ENCODE measurements around the gene PITPNB.

Gene PITPNB

GRCh38 chr22:27878541-27878940, 40.5 kb downstream of the PITPNB start:
- DNase-seq = no peak

DNA sequence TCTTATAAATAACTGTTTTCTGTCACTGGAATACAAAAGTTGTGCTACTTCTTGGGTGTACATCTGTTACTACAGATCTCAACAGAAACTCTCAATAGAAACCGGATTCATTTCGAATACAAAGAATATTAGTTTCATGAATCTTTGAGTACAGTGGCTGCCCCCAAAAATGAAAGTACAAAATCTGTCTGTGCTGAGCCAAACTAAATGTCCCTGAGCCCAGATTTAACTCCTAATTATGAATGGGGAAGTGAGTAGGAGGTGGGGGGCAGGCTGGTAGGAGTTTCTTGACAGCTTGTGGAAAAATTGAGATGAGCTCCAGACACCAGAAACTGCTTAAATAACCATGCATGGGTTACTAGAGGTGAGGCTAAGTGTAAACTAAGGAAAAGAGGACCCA, 41.6 kb downstream of the PITPNB start:
- no peak for DNase-seq

GRCh38 chr22:27876684-27877083, 42.4 kb downstream of the PITPNB start:
- DNase-seq = no peak

- no peak for DNase-seq
These were observed 43.1 kb downstream of the PITPNB start for GRCh38 chr22:27875951-27876350.

DNA sequence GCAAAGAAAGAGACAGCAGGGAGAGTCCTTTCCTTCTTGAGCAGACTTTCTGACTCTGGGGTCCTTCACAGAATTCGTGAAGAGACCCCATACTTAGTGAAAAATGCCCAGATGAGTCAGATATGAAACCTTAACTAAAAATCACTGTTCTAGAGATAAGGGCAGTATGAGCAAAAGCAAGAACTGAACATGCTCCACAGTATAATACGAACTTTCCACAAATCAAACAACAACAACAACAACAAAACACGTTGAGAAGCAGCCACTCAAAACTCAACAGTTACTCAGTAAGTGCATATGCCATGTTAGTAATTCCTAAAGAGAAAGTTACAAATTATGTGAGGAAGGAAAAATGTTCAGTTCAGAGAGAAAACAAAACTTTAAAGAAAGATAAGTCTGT, 44.3 kb downstream of the PITPNB start:
- DNase-seq = no peak

DNA sequence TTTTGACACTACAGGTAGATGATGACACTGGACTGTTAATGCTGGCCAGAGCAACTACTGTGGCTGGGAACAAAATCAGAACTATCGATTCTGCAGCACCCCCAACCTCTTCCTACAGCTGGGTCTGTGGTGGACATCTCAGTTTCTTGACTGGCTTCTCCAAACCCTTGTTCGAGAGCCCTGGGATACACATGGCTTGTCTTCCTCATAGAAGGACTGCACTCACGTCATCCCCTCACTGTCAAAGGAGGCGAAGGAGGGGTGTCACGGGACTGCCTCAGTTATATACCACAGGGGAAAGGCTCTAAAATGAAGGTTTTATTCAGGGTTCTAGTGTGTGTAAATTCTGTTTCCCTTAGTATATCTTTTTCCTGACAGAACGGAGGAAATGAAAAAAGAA, 44.9 kb downstream of the PITPNB start:
- no peak for DNase-seq

DNA sequence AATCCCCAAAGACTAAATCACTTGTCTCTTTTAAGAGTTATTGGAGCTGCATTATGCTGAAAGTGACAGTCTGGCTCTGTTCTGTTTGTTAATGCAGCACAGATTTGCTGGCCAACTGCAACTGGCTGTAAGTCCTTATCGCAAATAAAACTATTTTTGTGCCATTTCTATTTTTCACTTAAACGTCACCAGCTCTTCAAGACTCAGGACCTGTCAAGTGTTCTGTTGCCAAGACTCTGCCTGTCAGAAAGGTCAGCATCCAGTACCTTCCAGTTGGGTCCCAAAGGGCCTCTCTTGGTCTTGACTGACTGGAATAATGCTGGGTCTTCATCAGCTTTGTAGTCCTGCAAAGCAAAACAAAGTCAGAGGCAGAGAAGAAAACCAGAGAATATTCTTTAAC, 45.6 kb downstream of the PITPNB start:
- DNase-seq = no peak

GRCh38 chr22:27872488-27872887, 46.6 kb downstream of the PITPNB start:
- no peak for DNase-seq

- DNase-seq = no peak
These were observed 47.6 kb downstream of the PITPNB start for GRCh38 chr22:27871306-27872014.

DNA sequence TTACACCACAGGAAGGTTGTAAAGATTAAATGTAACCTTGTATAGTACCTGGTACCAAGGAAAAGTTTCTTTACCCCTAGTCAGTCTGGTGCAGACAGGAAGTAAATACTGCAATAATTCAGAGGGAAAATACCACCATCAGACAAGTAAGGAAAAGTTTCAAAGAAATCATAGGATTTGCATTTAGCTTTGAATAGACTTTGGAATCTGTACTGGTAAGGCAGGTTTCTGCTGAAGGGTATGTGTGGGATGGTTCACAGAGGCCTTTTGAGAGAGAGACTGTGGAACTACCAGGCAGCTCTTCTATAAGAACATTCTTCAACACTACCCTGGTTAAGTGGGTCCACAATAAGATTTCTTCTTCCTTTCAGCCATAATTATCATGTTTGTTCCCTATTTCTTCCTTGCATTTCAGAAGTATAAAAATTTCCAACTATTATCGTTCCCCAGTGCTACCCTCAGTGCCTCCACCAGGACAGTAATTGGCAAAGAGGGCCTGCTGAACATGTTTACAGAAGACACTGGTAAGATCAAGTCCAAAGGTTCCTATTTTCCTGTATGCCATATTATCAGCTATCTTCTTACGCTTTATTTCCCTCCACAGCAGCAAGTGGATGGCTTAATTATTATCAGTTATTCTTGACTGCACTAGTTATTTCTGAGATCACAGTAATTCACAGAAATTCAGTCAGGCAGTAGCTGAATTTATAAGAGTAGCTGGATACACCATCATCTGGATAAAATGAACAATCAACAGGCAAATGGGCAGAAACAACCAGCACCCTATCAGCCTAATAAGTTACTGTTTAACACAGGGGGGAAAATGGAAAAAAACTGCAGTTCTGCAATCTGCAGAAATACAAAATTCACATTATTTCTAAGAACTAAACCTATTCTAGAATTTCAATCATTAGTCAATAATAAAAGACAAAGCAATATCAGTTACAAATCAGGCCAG, 48.5 kb downstream of the PITPNB start:
- DNase-seq = no peak

DNA sequence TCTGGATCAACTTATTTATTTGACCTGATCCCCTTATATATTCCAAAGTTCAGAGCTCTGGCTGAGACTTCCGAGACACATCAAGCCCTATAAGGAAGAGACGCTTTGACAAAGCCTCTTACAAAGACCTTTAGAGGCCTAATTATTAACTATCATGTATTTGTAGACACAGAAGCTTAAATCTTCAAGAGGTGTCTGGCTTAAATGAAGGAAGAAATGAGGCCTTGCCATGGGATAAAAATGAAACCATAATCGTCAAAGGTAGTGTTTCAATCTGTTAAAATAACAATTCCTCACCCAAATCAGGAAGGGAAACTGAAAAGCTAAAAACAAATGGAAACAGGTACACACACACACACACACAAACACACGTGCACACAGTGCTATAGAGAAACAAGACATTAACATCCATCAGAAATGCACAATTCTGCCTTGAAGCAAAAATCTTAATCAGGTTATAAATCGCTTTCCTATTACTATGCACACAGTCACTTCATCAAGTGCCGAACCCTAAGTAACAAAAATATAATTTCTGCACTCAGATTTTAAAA, 50.2 kb downstream of the PITPNB start:
- DNase-seq = no peak

DNA sequence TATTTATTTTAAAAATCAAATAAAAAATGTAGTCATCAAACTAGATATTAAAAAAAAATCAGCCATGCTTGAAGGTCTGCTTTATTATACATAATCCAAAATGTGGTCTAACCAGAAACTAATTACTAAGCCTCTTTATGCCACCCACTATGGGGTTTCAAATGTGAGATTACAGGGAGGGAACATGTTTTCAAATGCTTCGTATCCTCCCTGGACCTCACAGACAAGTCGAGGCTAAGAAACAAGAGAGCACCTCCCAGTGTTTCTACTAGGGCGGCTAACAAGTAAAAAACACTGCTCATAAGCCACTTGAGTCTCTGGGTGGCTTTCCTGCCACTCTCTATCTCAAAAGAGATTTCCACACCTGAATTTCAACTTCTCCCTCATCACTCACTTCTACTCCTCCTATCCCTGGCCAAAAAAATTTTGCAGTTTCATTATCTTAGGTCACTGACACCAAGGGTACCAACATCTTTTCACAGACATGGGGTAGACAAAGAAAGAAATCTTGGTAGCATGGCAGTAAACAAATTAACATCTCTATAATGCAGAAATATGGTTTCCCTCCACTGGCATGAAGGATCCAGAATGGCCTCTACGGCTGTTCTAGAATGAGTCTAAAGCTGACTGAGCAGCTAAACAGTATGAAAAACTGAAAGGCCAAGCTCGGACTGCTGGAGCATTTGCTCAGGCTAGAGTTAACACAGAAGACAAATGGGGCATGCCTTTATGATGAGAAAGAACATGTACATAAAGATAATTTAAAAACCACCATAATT, 50.9 kb downstream of the PITPNB start:
- DNase-seq = no peak

DNA sequence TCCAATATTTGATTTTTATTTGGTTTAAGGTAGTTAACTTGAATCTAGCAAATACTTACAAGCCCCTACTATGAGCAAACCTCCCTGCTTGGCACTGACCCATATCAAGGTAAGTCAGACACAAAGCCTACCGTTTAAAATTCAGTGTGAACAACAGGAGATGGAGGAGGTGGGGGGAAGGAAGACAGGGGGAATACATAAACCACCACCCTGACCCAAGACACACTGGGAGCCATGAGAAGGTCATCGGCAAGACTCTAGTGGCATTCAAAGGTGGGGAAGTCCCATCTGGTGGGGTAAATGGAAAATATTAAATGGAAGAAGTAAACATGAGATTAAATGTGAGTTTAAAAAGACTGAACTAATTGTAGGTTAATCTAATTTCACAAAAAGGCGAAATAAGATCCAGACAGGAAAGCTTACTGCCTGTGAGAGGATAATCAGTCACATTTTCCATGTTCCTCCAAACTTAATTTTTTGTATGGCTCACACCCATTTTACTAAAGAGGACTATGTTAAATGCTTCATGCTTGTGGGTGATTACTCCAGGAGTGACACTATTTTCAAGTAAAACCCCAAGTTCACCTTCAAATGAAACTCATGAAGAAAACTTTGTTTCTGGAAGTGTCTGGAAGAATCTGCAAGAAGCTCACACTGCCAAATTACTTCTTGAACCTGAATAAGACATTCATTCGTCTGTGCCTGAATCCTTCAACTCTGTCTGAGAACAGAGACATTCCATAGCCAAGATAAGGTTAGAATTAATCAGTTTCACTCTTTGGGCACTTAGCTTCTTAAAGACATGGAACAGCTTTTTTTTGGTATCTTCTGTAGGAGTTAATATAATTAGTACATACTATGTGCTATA, 51.7 kb downstream of the PITPNB start:
- no peak for DNase-seq

DNA sequence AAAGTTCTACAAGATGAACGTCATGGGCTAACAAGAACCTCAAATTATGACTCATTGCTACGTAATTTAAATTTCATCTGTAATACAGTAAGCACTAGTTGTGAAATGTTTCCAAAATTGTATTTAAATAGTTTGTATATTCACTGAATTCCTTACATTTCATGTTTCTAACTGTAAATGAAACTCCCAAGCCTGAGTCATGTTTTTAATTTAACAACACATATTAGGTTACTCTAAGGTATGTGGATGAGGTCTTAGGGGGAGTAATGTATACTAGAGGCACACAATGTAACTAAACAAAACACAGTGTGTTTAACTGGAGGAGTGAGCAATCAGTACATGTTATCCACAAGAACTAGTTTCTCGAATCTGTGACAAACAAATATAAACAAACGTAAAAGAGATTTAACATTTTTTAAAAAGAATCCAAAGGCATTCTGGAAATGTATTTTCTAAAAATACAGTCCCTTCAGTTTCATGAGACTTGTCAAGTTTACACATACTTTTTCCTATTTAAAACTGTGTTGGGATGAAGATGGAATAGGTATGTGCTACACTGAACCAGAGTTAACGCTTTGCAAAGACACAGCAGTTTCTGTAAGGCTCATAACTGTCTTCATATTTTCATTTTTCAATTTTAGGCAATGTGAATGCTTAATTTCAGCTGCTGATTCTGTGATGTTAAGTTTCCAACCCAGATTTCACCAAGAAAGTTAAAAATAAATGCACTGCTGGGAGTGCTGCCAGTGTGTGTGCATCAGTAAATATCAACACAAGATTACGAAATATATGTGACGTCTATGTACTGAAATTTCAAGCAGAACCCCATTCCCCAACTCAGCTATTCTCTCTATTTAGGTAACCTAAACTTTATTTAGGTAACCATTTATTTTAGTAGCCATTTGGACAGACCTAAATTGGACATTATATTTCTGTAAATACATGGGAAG, 52.6 kb downstream of the PITPNB start:
- DNase-seq = no peak

- DNase-seq = no peak
These were observed 53.6 kb downstream of the PITPNB start for GRCh38 chr22:27865496-27865895.

GRCh38 chr22:27863556-27863955, 55.5 kb downstream of the PITPNB start:
- DNase-seq = no peak

- no peak for DNase-seq
These were observed 56.1 kb downstream of the PITPNB start for GRCh38 chr22:27863001-27863400.

DNA sequence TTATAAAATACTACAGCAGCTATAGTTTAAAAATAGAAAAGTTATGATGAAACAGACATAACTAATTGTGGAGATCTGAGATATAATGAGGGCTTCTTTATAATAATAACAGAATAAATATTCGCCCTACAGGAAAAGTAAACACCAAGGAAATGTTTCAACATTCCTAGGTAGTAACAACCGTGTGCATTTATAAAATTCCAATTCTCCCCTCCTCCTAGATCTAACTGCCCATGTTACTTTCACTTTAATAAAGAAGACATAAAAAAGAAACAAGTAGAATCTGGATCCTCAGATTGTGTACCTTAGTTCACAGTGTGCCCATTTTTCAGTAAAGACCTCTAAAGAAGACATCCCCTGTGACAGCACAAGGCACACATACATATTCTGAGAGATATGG, 59.7 kb downstream of the PITPNB start:
- DNase-seq = no peak

GRCh38 chr22:27858626-27859025, 60.4 kb downstream of the PITPNB start:
- no peak for DNase-seq

GRCh38 chr22:27857443-27857842, 61.6 kb downstream of the PITPNB start:
- no peak for DNase-seq

GRCh38 chr22:27856386-27856785, 62.7 kb downstream of the PITPNB start:
- DNase-seq = no peak

Measured in hematopoietic multipotent progenitor cell treated with erythropoietin and hydrocortisone succinate and interleukin-3 and kit ligand, for 8 days (in vitro differentiated cells).